Measurements from ENCODE around the gene RAET1G.
"Not testable (repeated sequence)": the region's sequence is repeated elsewhere in the genome, so short reads cannot be mapped to it uniquely, and the experiment has no call there.

RAET1G gene

GRCh38 chr6:149899486-149899885, 23.4 kb downstream of the RAET1G start:
- no peak for DNase-seq
- Mint-ChIP-seq H3K27ac (peak overlapping the region in 1 of 2 donors; percentile 18), H3K4me3 (no peak overlapping the region), H3K9me3 (no peaks in the 10 kb centered on the region), H3K27me3 (peaks cover 15 to 43% of the 10 kb centered on the region in 2 donors), H3K36me3 (ENCODE audit: insufficient read depth) (no peaks in the 10 kb centered on the region), H3K4me1 (ENCODE audit: low read depth in 2 of 2) (peaks cover 7 to 16% of the 10 kb centered on the region in 2 donors)
- ATAC-seq (replicated peaks): no peak

GRCh38 chr6:149898966-149899365, 24.0 kb downstream of the RAET1G start:
- ATAC-seq (replicated peaks) (no peak), DNase-seq (no peak)
- Mint-ChIP-seq H3K36me3 (ENCODE audit: insufficient read depth) (no peaks in the 10 kb centered on the region), H3K4me1 (ENCODE audit: low read depth in 2 of 2) (peaks cover 7 to 16% of the 10 kb centered on the region in 2 donors), H3K27ac (peak overlapping the region in 1 of 2 donors; percentile 18), H3K4me3 (no peak overlapping the region), H3K9me3 (no peaks in the 10 kb centered on the region), H3K27me3 (peaks cover 19 to 43% of the 10 kb centered on the region in 2 donors)

GRCh38 chr6:149897855-149898744, 24.8 kb downstream of the RAET1G start, which contains the start of gene RAET1E:
RAET1E (minus strand) TSS chr6:149898113; CDS start chr6:149890901, 7,212 bp downstream.
- Mint-ChIP-seq H3K4me3 (peak within 1 kb of the TSS; percentile 58 to 60), H3K36me3 (ENCODE audit: insufficient read depth) (no peaks in the 10 kb centered on the region), H3K27me3 (peaks cover 19 to 42% of the 10 kb centered on the region in 2 donors), H3K4me1 (ENCODE audit: low read depth in 2 of 2) (peaks cover 7 to 16% of the 10 kb centered on the region in 2 donors), H3K9me3 (no peaks in the 10 kb centered on the region), H3K27ac (peak within 1 kb of the TSS; percentile 18 to 49)
- DNase-seq: no peak
- no peak for ATAC-seq (replicated peaks)

DNA sequence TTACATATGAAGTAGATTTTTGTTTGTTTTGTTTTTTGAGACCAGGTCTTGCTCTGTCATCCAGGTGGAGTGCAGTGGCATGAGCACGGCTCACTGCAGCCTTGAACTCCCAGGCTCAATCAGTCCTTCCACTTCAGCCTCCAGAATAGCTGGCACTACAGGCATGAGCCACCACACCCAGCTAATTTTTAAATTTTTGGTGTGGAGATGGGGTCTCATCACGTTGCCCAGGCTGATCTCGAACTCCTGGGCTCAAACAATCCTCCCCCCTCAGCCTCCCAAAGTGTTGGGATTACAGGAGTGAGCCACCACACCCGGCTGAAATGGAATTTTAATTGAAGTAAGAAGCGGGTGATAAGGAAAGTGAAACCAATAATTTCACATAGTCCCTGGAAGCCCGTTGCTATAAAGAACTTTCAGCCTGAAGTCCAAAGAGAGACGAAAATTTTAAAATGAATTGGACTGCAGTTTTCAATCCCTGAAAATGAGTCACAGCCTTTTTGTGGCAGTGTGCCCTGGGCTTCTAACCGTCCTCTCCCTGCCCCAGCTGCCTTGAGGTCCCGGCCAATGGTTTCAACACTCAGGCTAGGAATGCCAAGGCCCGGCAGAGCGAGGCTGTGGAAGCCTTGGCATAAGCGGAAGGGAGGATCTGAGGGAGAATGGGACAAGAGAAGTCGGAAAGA, 25.8 kb downstream of the RAET1G start:
- Mint-ChIP-seq H3K27ac (peak overlapping the region; percentile 14 to 49), H3K9me3 (no peaks in the 10 kb centered on the region), H3K4me3 (peak overlapping the region; percentile 58 to 60), H3K4me1 (ENCODE audit: low read depth in 2 of 2) (peaks cover 7 to 16% of the 10 kb centered on the region in 2 donors), H3K36me3 (ENCODE audit: insufficient read depth) (no peaks in the 10 kb centered on the region), H3K27me3 (peaks cover 14 to 42% of the 10 kb centered on the region in 2 donors)
- ATAC-seq (replicated peaks): no peak
- DNase-seq: no peak

DNA sequence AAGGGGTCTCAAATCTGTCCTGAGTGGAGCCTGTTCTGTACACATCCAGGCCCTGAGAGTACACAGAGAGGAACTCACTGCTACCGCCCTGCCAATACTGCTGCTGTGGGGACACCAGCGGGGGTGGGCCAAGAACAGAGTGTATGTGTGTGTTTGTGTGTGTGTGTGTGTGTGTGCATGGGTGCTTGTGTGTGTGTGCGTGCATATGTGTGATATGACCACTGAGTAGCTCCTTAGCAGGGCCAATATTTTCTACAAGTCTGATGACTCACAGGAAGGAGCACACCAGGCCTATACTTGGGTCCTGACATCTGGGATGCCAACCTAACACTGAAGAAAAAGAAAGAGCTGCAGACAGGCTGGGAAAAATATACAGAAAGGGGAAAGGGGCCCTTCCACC, 26.4 kb downstream of the RAET1G start:
- ATAC-seq (replicated peaks) (peak; percentile 26), DNase-seq (no peak)
- Mint-ChIP-seq H3K27me3 (peaks cover 11 to 37% of the 10 kb centered on the region in 2 donors), H3K36me3 (ENCODE audit: insufficient read depth) (no peaks in the 10 kb centered on the region), H3K4me3 (peak overlapping the region; percentile 58 to 60), H3K27ac (peak overlapping the region in 1 of 2 donors; percentile 8), H3K9me3 (no peaks in the 10 kb centered on the region), H3K4me1 (ENCODE audit: low read depth in 2 of 2) (peaks cover 7 to 16% of the 10 kb centered on the region in 2 donors)

DNA sequence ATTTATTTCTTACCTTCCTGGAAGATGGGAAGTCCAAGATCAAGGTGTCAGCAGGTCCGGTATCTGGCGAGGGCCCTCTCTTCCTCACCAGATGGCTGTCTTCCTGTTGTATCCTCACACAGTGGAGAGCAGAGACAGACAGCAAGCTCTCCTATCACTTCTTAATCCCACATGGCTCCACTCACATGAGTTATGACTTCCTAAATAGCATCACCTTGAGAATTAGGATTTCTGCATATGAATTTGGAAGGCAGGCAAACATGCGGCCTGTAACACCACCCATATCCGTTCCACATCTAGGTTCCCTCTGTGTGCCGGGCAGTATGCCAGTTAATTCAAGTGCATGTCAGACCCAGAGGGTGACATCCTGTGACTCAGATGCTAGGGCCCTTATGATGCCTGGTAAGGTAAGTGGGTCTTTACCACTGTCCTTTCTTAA, 27.1 kb downstream of the RAET1G start:
- peak overlapping the region in 1 of 2 donors; percentile 3 for H3K4me3 Mint-ChIP-seq
- no peaks in the 10 kb centered on the region for H3K36me3 Mint-ChIP-seq (ENCODE audit: insufficient read depth)
- peaks cover 11 to 40% of the 10 kb centered on the region in 2 donors for H3K27me3 Mint-ChIP-seq
- no peak overlapping the region for H3K27ac Mint-ChIP-seq
- ATAC-seq (replicated peaks) (peak; percentile 93), DNase-seq (peak in 2 of 3 experiments; percentile 20 to 27)
- H3K4me1 Mint-ChIP-seq (ENCODE audit: low read depth in 2 of 2): peaks cover 7 to 16% of the 10 kb centered on the region in 2 donors
- no peaks in the 10 kb centered on the region for H3K9me3 Mint-ChIP-seq

DNA sequence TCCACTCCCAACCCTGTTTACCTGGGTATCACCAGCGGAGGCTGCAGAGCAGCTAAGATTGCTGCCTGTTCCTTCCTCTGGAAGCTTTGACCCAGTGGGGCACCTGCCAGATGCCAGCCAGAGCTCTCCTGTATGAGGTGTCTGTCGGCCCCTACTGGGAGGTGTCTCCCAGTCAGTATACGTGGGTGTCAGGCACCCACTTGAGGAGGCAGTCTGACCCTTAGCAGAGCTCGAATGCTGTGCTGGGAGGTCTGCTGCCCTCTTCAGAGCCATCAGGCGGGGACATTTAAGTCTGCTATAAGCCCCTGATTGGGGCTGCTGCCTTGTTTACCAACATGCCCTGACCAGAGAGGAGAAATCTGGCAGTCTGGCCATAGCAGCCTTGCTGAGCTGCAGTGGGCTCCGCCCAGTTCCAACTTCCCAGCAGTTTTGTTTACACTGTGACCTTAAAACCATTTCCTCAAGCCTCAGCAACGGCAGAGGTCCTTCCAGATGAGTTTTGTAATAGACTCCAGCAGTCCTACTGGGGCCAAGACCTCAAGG, 27.8 kb downstream of the RAET1G start:
- H3K4me3 Mint-ChIP-seq: no peak overlapping the region
- no peaks in the 10 kb centered on the region for H3K36me3 Mint-ChIP-seq (ENCODE audit: insufficient read depth)
- H3K27me3 Mint-ChIP-seq: peaks cover 11 to 48% of the 10 kb centered on the region in 2 donors
- peaks cover 7 to 16% of the 10 kb centered on the region in 2 donors for H3K4me1 Mint-ChIP-seq (ENCODE audit: low read depth in 2 of 2)
- ATAC-seq (replicated peaks) (no peak), DNase-seq (no peak)
- no peaks in the 10 kb centered on the region for H3K9me3 Mint-ChIP-seq
- H3K27ac Mint-ChIP-seq: no peak overlapping the region

DNA sequence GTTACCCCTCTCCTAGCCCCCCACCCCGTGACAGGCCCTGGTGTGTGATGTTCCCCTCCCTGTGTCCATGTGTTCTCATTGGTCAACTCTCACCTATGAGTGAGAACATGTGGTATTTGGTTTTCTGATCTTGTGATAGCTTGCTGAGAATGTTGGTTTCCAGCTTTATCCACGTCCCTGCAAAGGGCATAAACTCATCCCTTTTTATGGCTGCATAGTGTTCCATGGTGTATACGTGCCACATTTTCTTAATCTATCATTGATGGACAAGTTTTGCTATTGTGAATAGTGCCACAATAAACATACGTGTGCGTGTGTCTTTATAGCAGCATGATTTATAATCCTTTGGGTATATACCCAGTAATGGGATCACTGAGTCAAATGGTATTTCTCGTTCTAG, 31.1 kb downstream of the RAET1G start:
- ATAC-seq (replicated peaks); H3K4me3 Mint-ChIP-seq; DNase-seq; H3K36me3 Mint-ChIP-seq (ENCODE audit: insufficient read depth); H3K9me3 Mint-ChIP-seq; H3K4me1 Mint-ChIP-seq (ENCODE audit: low read depth in 2 of 2); H3K27ac Mint-ChIP-seq: not testable (repeated sequence)
- peaks cover 28 to 67% of the 10 kb centered on the region in 2 donors for H3K27me3 Mint-ChIP-seq

- Mint-ChIP-seq H3K36me3 (ENCODE audit: insufficient read depth) (no peaks in the 10 kb centered on the region), H3K27ac (no peak overlapping the region), H3K27me3 (peaks cover 30 to 70% of the 10 kb centered on the region in 2 donors), H3K4me3 (no peak overlapping the region), H3K9me3 (no peaks in the 10 kb centered on the region), H3K4me1 (ENCODE audit: low read depth in 2 of 2) (peaks cover 0 to 3% of the 10 kb centered on the region in 2 donors)
- DNase-seq (no peak), ATAC-seq (replicated peaks) (no peak)
Measured at GRCh38 chr6:149891259-149891658, 31.7 kb downstream of the RAET1G start.

GRCh38 chr6:149890629-149891045, 32.3 kb downstream of the RAET1G start:
- Mint-ChIP-seq H3K36me3 (ENCODE audit: insufficient read depth) (no peaks in the 10 kb centered on the region), H3K4me1 (ENCODE audit: low read depth in 2 of 2) (no peaks in the 10 kb centered on the region), H3K4me3 (no peak overlapping the region), H3K9me3 (no peaks in the 10 kb centered on the region), H3K27ac (no peak overlapping the region), H3K27me3 (peaks cover 30 to 71% of the 10 kb centered on the region in 2 donors)
- no peak for DNase-seq
- ATAC-seq (replicated peaks): no peak

GRCh38 chr6:149889326-149889725, 33.6 kb downstream of the RAET1G start:
- DNase-seq (no peak), ATAC-seq (replicated peaks) (no peak)
- Mint-ChIP-seq H3K27ac (no peak overlapping the region), H3K4me1 (ENCODE audit: low read depth in 2 of 2) (no peaks in the 10 kb centered on the region), H3K36me3 (ENCODE audit: insufficient read depth) (no peaks in the 10 kb centered on the region), H3K9me3 (no peaks in the 10 kb centered on the region), H3K27me3 (peaks cover 24 to 76% of the 10 kb centered on the region in 2 donors), H3K4me3 (no peak overlapping the region)

GRCh38 chr6:149888659-149889058, 34.3 kb downstream of the RAET1G start:
- H3K9me3 Mint-ChIP-seq: no peaks in the 10 kb centered on the region
- H3K27me3 Mint-ChIP-seq: peaks cover 27 to 70% of the 10 kb centered on the region in 2 donors
- H3K27ac Mint-ChIP-seq: no peak overlapping the region

DNA sequence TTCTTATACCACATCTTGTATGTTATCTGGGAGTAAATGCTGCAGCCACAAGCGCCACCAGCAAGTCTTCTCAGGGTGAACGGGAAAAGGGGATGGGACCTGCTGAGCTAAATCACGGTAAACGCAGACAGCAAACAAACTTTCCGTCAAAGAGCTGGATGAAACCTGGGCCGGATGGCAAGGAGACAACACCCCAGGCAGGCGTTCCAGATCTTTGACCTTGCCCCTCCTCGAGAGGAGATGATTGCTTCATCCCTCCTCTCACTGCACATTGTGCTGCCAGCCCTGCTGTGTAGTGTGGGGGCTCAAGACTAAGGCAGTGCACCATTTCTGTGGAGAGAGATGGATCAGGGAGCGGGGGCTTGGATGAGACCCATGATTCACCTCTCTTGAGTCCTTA, 34.8 kb downstream of the RAET1G start:
- Mint-ChIP-seq H3K27ac (no peak overlapping the region), H3K27me3 (peaks cover 29 to 65% of the 10 kb centered on the region in 2 donors), H3K36me3 (ENCODE audit: insufficient read depth) (no peaks in the 10 kb centered on the region), H3K4me3 (no peak overlapping the region), H3K9me3 (no peaks in the 10 kb centered on the region), H3K4me1 (ENCODE audit: low read depth in 2 of 2) (no peaks in the 10 kb centered on the region)
- no peak for ATAC-seq (replicated peaks)
- no peak for DNase-seq

More at GRCh38 chr6:149888659-149889058, 34.3 kb downstream of the RAET1G start:
- Mint-ChIP-seq H3K36me3 (ENCODE audit: insufficient read depth) (no peaks in the 10 kb centered on the region), H3K4me3 (no peak overlapping the region), H3K4me1 (ENCODE audit: low read depth in 2 of 2) (no peaks in the 10 kb centered on the region)
- DNase-seq (no peak), ATAC-seq (replicated peaks) (no peak)

Measured in effector memory CD8-positive, alpha-beta T cell (primary cell).